Caki2 (cell line): ENCODE results near the gene TBCD. TPM values are rescaled to one million over a fixed set of nuclear protein-coding genes. Genes with fewer than 3 reads are reported as not detected.

Experiments used
- DNase-seq: peaks from one replicate; pipeline ENCODE4 v3.0.0-alpha.2; 2015; ENCODE audit warnings: low read depth
- in situ Hi-C: cut with HindIII; loops from 2 replicates; pipeline ENCODE4 v1.10.0; 2016; ENCODE audit warnings: low sequenced_read_pairs, low pct_unique_long_range_greater_than_20kb, mixed read lengths
- total RNA-seq: library from RNA; depleted of rRNA; stranded (reverse); fragments of >200 nt; shearing (Covaris generic); gene quantifications from 2 replicates; pipeline ENCODE4 v1.2.3, GENCODE V29; 2014; ENCODE audit warnings: low replicate concordance

TBCD gene
- total RNA-seq, 1 experiment from 2014 or later = 138 TPM

GRCh38 chr17:82896071-82897000 is 144.5 kb downstream of the TBCD start:
- DNase-seq = no peak
- in situ Hi-C loops = no loop called here

GRCh38 chr17:82897514-82898249 is 145.8 kb downstream of the TBCD start:
- no peak for DNase-seq
- in situ Hi-C loops = no loop called here

- DNase-seq = no peak
- in situ Hi-C loops = no loop called here
These were observed 147.2 kb downstream of the TBCD start for GRCh38 chr17:82898976-82899514.

GRCh38 chr17:82899941-82900340 is 148.1 kb downstream of the TBCD start:
- DNase-seq = no peak
- in situ Hi-C loops = no loop called here

- DNase-seq = no peak
- in situ Hi-C loops = no loop called here
These were observed 148.9 kb downstream of the TBCD start for GRCh38 chr17:82900741-82901140.

GRCh38 chr17:82901356-82901755 is 149.5 kb downstream of the TBCD start:
- no peak for DNase-seq
- in situ Hi-C loops = no loop called here

- in situ Hi-C loops = no loop called here
- DNase-seq = no peak
These were observed 150.0 kb downstream of the TBCD start for GRCh38 chr17:82901856-82902255.

- DNase-seq = no peak
These were observed 151.4 kb downstream of the TBCD start for GRCh38 chr17:82902972-82903874.

GRCh38 chr17:82905130-82905529 is 153.3 kb downstream of the TBCD start:
- in situ Hi-C loops = no loop called here
- no peak for DNase-seq

More at GRCh38 chr17:82902972-82903874, 151.4 kb downstream of the TBCD start:
- in situ Hi-C loops = no loop called here

- in situ Hi-C loops = no loop called here
- no peak for DNase-seq
These were observed 156.1 kb downstream of the TBCD start for GRCh38 chr17:82907797-82908542.

GRCh38 chr17:82908543-82909160 is 156.8 kb downstream of the TBCD start:
- DNase-seq = no peak
- in situ Hi-C loops = no loop called here

- in situ Hi-C loops = no loop called here
- DNase-seq = no peak
These were observed 157.5 kb downstream of the TBCD start for GRCh38 chr17:82909322-82909904.

- in situ Hi-C loops = no loop called here
- no peak for DNase-seq
These were observed 158.2 kb downstream of the TBCD start for GRCh38 chr17:82910041-82910481.

- DNase-seq = no peak
- in situ Hi-C loops = no loop called here
These were observed 158.9 kb downstream of the TBCD start for GRCh38 chr17:82910770-82911169.

GRCh38 chr17:82911822-82912221 is 160.0 kb downstream of the TBCD start:
- in situ Hi-C loops = no loop called here
- no peak for DNase-seq

- in situ Hi-C loops = no loop called here
- DNase-seq = no peak
These were observed 160.7 kb downstream of the TBCD start for GRCh38 chr17:82912484-82913089.
